H9 (cell line): ENCODE results near the gene PPP1R9A. TPM values are rescaled to one million over a fixed set of nuclear protein-coding genes. Genes with fewer than 3 reads are reported as not detected.

Source experiments
- DNase-seq: peaks from one replicate; pipeline ENCODE4 v3.0.0-alpha.2; 2017
- H2AFZ ChIP-seq: one replicate; pipeline ENCODE4 v1.6.1; 2013; ENCODE audit warnings: mild to moderate bottlenecking, low read length, control low read depth, moderate library complexity
- H2AK5ac ChIP-seq: 2 replicates; pipeline ENCODE4 v1.6.1; 2013; ENCODE audit warnings: low read length, control low read depth, mixed read lengths; ENCODE audit not compliant: insufficient read length
- H2BK120ac ChIP-seq: one replicate; pipeline ENCODE4 v1.6.1; 2013; ENCODE audit warnings: low read depth, mild to moderate bottlenecking, low read length, control low read depth, inconsistent platforms; ENCODE audit not compliant: poor library complexity, severe bottlenecking
- H2BK12ac ChIP-seq: 2 replicates; pipeline ENCODE4 v1.6.1; 2013; ENCODE audit warnings: low read length, control low read depth, mixed read lengths, low read depth; ENCODE audit not compliant: insufficient read length
- H2BK15ac ChIP-seq: 2 replicates; pipeline ENCODE4 v1.6.1; 2013; ENCODE audit warnings: low read depth, low read length, control low read depth
- H2BK20ac ChIP-seq: one replicate; pipeline ENCODE4 v1.6.1; 2013; ENCODE audit warnings: low read depth, mild to moderate bottlenecking, low read length, control low read depth, inconsistent platforms; ENCODE audit not compliant: poor library complexity, severe bottlenecking
- H2BK5ac ChIP-seq: 2 replicates; pipeline ENCODE4 v1.6.1; 2013; ENCODE audit warnings: low read length, control low read depth, mixed read lengths; ENCODE audit not compliant: insufficient read length
- H3K14ac ChIP-seq: 2 replicates; pipeline ENCODE4 v1.6.1; 2013; ENCODE audit warnings: low read length, control low read depth; ENCODE audit not compliant: insufficient read depth
- H3K18ac ChIP-seq: 2 replicates; pipeline ENCODE4 v1.6.1; 2013; ENCODE audit warnings: low read depth, mild to moderate bottlenecking, mixed read lengths, low read length, control low read depth; ENCODE audit not compliant: insufficient read length
- H3K23ac ChIP-seq: 2 replicates; pipeline ENCODE4 v1.6.1; 2013; ENCODE audit warnings: low read length, control low read depth, mixed read lengths, low read depth; ENCODE audit not compliant: insufficient read length
- H3K23me2 ChIP-seq: 2 replicates; pipeline ENCODE4 v1.6.1; 2013; ENCODE audit warnings: low read depth, mild to moderate bottlenecking, mixed read lengths, low read length, control low read depth; ENCODE audit not compliant: insufficient read length, poor library complexity, severe bottlenecking
- H3K27ac ChIP-seq: 2 replicates; pipeline ENCODE4 v1.5.1; 2013; ENCODE audit warnings: low read length, control low read depth, mixed read lengths, low read depth; ENCODE audit not compliant: insufficient read length
- H3K27me3 ChIP-seq: 2 replicates; pipeline ENCODE4 v1.6.1; 2013; ENCODE audit warnings: low read length, control low read depth, inconsistent platforms; ENCODE audit not compliant: insufficient read depth
- H3K4ac ChIP-seq: 2 replicates; pipeline ENCODE4 v1.6.1; 2013; ENCODE audit warnings: low read depth, mild to moderate bottlenecking, control low read depth, inconsistent platforms, low read length, moderate library complexity
- H3K4me1 ChIP-seq: 2 replicates; pipeline ENCODE4 v1.6.1; 2013; ENCODE audit warnings: low read length, control low read depth, inconsistent platforms; ENCODE audit not compliant: insufficient read depth
- H3K4me2 ChIP-seq: 2 replicates; pipeline ENCODE4 v1.6.1; 2013; ENCODE audit warnings: low read length, control low read depth, mixed read lengths; ENCODE audit not compliant: insufficient read length, insufficient read depth
- H3K56ac ChIP-seq: 2 replicates; pipeline ENCODE4 v1.6.1; 2013; ENCODE audit warnings: low read depth, mild to moderate bottlenecking, mixed read lengths, low read length, control low read depth; ENCODE audit not compliant: insufficient read length
- H3K79me1 ChIP-seq: 2 replicates; pipeline ENCODE4 v1.6.1; 2013; ENCODE audit warnings: low read depth, mild to moderate bottlenecking, moderate library complexity, low read length, control low read depth, inconsistent platforms; ENCODE audit not compliant: insufficient read depth, poor library complexity, severe bottlenecking
- H3K79me2 ChIP-seq: 2 replicates; pipeline ENCODE4 v1.6.1; 2013; ENCODE audit warnings: low read length, control low read depth, inconsistent platforms; ENCODE audit not compliant: insufficient read depth
- H3K9ac ChIP-seq: 2 replicates; pipeline ENCODE4 v1.6.1; 2013; ENCODE audit warnings: low read length, control low read depth, mixed read lengths; ENCODE audit not compliant: insufficient read length; ENCODE audit errors: extremely low read depth
- H3K9me3 ChIP-seq: one replicate; pipeline ENCODE4 v1.6.1; 2013; ENCODE audit warnings: low read depth, low read length, inconsistent platforms; ENCODE audit not compliant: control insufficient read depth
- H3T11ph ChIP-seq: one replicate; pipeline ENCODE4 v1.6.1; 2013; ENCODE audit warnings: mild to moderate bottlenecking, low read length, control low read depth, inconsistent platforms
- H4K20me1 ChIP-seq: one replicate; pipeline ENCODE4 v1.6.1; 2013; ENCODE audit not compliant: control insufficient read depth, insufficient read length, insufficient read depth
- H4K5ac ChIP-seq: 2 replicates; pipeline ENCODE4 v1.6.1; 2013; ENCODE audit warnings: low read depth, mild to moderate bottlenecking, mixed read lengths, low read length, control low read depth; ENCODE audit not compliant: insufficient read length
- H4K8ac ChIP-seq: replicated peaks from 2 replicates; pipeline ENCODE4 v1.6.1; 2013; ENCODE audit warnings: low read length, control low read depth, mixed read lengths, low read depth; ENCODE audit not compliant: insufficient read length
- H4K91ac ChIP-seq: 2 replicates; pipeline ENCODE4 v1.6.1; 2013; ENCODE audit warnings: low read depth, mild to moderate bottlenecking, moderate library complexity, mixed read lengths, low read length, control low read depth; ENCODE audit not compliant: insufficient read length
- H3K27ac Mint-ChIP-seq, 3 experiments: 2 replicates in 2 of 3; 3 replicates in 1 of 3; pipeline ENCODE4 v1.8.0; 2020 to 2021; ENCODE audit warnings: mixed read lengths in 3 of 3, mild to moderate bottlenecking in 1 of 3, moderate library complexity in 1 of 3
- H3K27me3 Mint-ChIP-seq: 2 replicates; pipeline ENCODE4 v1.8.0; 2021; ENCODE audit warnings: low read depth, mild to moderate bottlenecking, moderate library complexity, mixed read lengths
- H3K36me3 Mint-ChIP-seq, 3 experiments: 2 replicates in 2 of 3; 3 replicates in 1 of 3; pipeline ENCODE4 v1.8.0; 2020 to 2021; ENCODE audit warnings: low read depth in 3 of 3, mixed read lengths in 3 of 3; ENCODE audit not compliant: insufficient read depth in 1 of 3
- H3K4me1 Mint-ChIP-seq, 2 experiments: 2 replicates each; pipeline ENCODE4 v1.8.0; 2020; ENCODE audit warnings: mixed read lengths in 2 of 2
- H3K4me3 Mint-ChIP-seq, 2 experiments: 2 replicates in 1 of 2; 3 replicates in 1 of 2; pipeline ENCODE4 v1.8.0; 2020 to 2021; ENCODE audit warnings: mild to moderate bottlenecking in 2 of 2, mixed read lengths in 2 of 2, moderate library complexity in 1 of 2
- H3K9me3 Mint-ChIP-seq, 2 experiments: 2 replicates in 1 of 2; 3 replicates in 1 of 2; pipeline ENCODE4 v1.8.0; 2020; ENCODE audit warnings: mild to moderate bottlenecking in 2 of 2, mixed read lengths in 2 of 2, moderate library complexity in 1 of 2
- CTCF ChIP-seq: fragments of 200-600 bp; sonication (generic); conservative IDR thresholded peaks from 3 replicates; pipeline ENCODE4 v1.8.0; 2021; ENCODE audit warnings: antibody characterized with exemption, mild to moderate bottlenecking
- total RNA-seq: library from RNA; stranded (reverse); gene quantifications from 2 replicates; pipeline ENCODE4 v1.2.1, GENCODE V29; 2021

PPP1R9A gene
- total RNA-seq, 1 experiment from 2014 or later, result 17.0 TPM

GRCh38 chr7:94875201-94875600 lies 32.2 kb upstream of the PPP1R9A start:
- H3K4me1 ChIP-seq, result no peaks in the 10 kb centered on the region
- no peak overlapping the region for H3T11ph ChIP-seq
- H3K27ac ChIP-seq, result no peak overlapping the region
- no peak overlapping the region for H3K14ac ChIP-seq
- H3K9me3 ChIP-seq, result peaks cover 3% of the 10 kb centered on the region
- peaks cover 9 to 20% (median 12%) of the 10 kb centered on the region in 3 experiments for H3K36me3 Mint-ChIP-seq
- no peak overlapping the region for H2BK5ac ChIP-seq
- no peak overlapping the region for H3K4me3 Mint-ChIP-seq
- no peaks in the 10 kb centered on the region for H3K79me1 ChIP-seq
- no peak overlapping the region for H3K27ac Mint-ChIP-seq
- no peak overlapping the region for H2BK20ac ChIP-seq
- no peak overlapping the region for H4K5ac ChIP-seq
- H4K91ac ChIP-seq, result no peak overlapping the region
- H3K79me2 ChIP-seq, result no peaks in the 10 kb centered on the region
- no peak overlapping the region for H2AFZ ChIP-seq
- no peak overlapping the region for H3K56ac ChIP-seq
- H3K23me2 ChIP-seq, result no peaks in the 10 kb centered on the region
- H3K4me2 ChIP-seq, result no peak overlapping the region
- H3K4me1 Mint-ChIP-seq, result 0 out of 4 replicates have a peak, but pooled peaks cover 2 to 3% of the 10 kb centered on the region in 2 experiments
- no peaks in the 10 kb centered on the region for H3K27me3 ChIP-seq
- H4K20me1 ChIP-seq, result no peaks in the 10 kb centered on the region
- no peak overlapping the region for H3K4ac ChIP-seq
- H2BK15ac ChIP-seq, result no peak overlapping the region
- H3K9ac ChIP-seq, result no peak overlapping the region
- no peak overlapping the region for H3K18ac ChIP-seq
- no peak overlapping the region for H4K8ac ChIP-seq
- H3K9me3 Mint-ChIP-seq, result peaks cover 21% of the 10 kb centered on the region in 2 experiments
- no peak for TF ChIP-seq CTCF
- no peak overlapping the region for H2AK5ac ChIP-seq
- no peak overlapping the region for H2BK12ac ChIP-seq
- no peaks in the 10 kb centered on the region for H3K27me3 Mint-ChIP-seq
- DNase-seq, result no peak
- no peak overlapping the region for H3K23ac ChIP-seq
- no peak overlapping the region for H2BK120ac ChIP-seq
